ENCODE results near the gene DPH7. TPM values are rescaled to one million over a fixed set of nuclear protein-coding genes. Genes with fewer than 3 reads are reported as not detected.

The DPH7 gene
- total RNA-seq, 6 experiments from 2014 or later = 9.2 to 17.8 (median 11.8) TPM

GRCh38 chr9:137530331-137530730 is 48.4 kb downstream of the DPH7 start:
- TF ChIP-seq POLR2A (IDR thresholded peaks at IDR 0.05) = no peak
- TF ChIP-seq, protein P1, sequence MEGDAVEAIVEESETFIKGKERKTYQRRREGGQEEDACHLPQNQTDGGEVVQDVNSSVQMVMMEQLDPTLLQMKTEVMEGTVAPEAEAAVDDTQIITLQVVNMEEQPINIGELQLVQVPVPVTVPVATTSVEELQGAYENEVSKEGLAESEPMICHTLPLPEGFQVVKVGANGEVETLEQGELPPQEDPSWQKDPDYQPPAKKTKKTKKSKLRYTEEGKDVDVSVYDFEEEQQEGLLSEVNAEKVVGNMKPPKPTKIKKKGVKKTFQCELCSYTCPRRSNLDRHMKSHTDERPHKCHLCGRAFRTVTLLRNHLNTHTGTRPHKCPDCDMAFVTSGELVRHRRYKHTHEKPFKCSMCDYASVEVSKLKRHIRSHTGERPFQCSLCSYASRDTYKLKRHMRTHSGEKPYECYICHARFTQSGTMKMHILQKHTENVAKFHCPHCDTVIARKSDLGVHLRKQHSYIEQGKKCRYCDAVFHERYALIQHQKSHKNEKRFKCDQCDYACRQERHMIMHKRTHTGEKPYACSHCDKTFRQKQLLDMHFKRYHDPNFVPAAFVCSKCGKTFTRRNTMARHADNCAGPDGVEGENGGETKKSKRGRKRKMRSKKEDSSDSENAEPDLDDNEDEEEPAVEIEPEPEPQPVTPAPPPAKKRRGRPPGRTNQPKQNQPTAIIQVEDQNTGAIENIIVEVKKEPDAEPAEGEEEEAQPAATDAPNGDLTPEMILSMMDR (IDR thresholded peaks at IDR 0.05) = no peak
- no peaks in the 10 kb centered on the region for H3K27me3 ChIP-seq
- H3K4me1 ChIP-seq = peaks cover 0 to 8% (median 2%) of the 10 kb centered on the region in 4 donors
- ATAC-seq (no peak), DNase-seq (no peak)
- no peak overlapping the region for H3K27ac ChIP-seq
- 75% methylated on average over 5 of the region's 5 CpGs for WGBS (ENCODE audit: insufficient coverage, low coverage, low lambda C conversion rate, missing lambda C conversion rate)
- H3K9me3 ChIP-seq = no peaks in the 10 kb centered on the region
- intact Hi-C loops (cut with DNase I) = no loop called here
- H3K4me3 ChIP-seq = no peak overlapping the region
- H3K36me3 ChIP-seq = no peaks in the 10 kb centered on the region

GRCh38 chr9:137524981-137525317 is 53.8 kb downstream of the DPH7 start:
- no peak for DNase-seq
- TF ChIP-seq POLR2A (IDR thresholded peaks at IDR 0.05) = no peak
- TF ChIP-seq, protein P1 (IDR thresholded peaks at IDR 0.05) = no peak
- H3K9me3 ChIP-seq = no peaks in the 10 kb centered on the region
- no peaks in the 10 kb centered on the region for H3K27me3 ChIP-seq
- H3K27ac ChIP-seq = no peak overlapping the region
- peaks cover 0 to 3% (median 0%) of the 10 kb centered on the region in 4 donors for H3K36me3 ChIP-seq
- no peaks in the 10 kb centered on the region for H3K4me1 ChIP-seq
- H3K4me3 ChIP-seq = no peak overlapping the region
- 73% methylated on average over 3 of the region's 5 CpGs for WGBS (ENCODE audit: insufficient coverage, low coverage, low lambda C conversion rate, missing lambda C conversion rate)
- no peak for ATAC-seq
- intact Hi-C loops (cut with DNase I) = no loop called here

GRCh38 chr9:137524161-137524980 is 54.4 kb downstream of the DPH7 start:
- Histone ChIP-seq H3K27me3 (no peaks in the 10 kb centered on the region), H3K27ac (no peak overlapping the region), H3K4me1 (no peaks in the 10 kb centered on the region), H3K9me3 (no peaks in the 10 kb centered on the region), H3K36me3 (peaks cover 0 to 3% (median 0%) of the 10 kb centered on the region in 4 donors), H3K4me3 (no peak overlapping the region)
- TF ChIP-seq, protein P1 (IDR thresholded peaks at IDR 0.05) = no peak
- TF ChIP-seq POLR2A (IDR thresholded peaks at IDR 0.05) = no peak
- ATAC-seq = no peak
- WGBS (ENCODE audit: insufficient coverage, low coverage, low lambda C conversion rate, missing lambda C conversion rate) = 93% methylated on average over 13 of the region's 33 CpGs
- intact Hi-C loops (cut with DNase I) = no loop called here
- DNase-seq = no peak

- ATAC-seq (no peak), DNase-seq (no peak)
- Histone ChIP-seq H3K4me3 (no peak overlapping the region), H3K27ac (no peak overlapping the region), H3K27me3 (no peaks in the 10 kb centered on the region), H3K4me1 (no peaks in the 10 kb centered on the region), H3K9me3 (no peaks in the 10 kb centered on the region), H3K36me3 (peaks cover 0 to 3% (median 0%) of the 10 kb centered on the region in 4 donors)
- WGBS (ENCODE audit: insufficient coverage, low coverage, low lambda C conversion rate, missing lambda C conversion rate) = 96% methylated on average over 13 of the region's 36 CpGs
- intact Hi-C loops (cut with DNase I) = no loop called here
- TF ChIP-seq POLR2A (IDR thresholded peaks at IDR 0.05) = no peak
- TF ChIP-seq, protein P1 (IDR thresholded peaks at IDR 0.05) = no peak
Observed at GRCh38 chr9:137522746-137523455, 55.8 kb downstream of the DPH7 start.
